Sigmoid colon (tissue), 7 donors: ENCODE measurements around the gene TNPO2. TPM values are rescaled to one million over a fixed set of nuclear protein-coding genes. Genes with fewer than 3 reads are reported as not detected.
A peak's percentile ranks its signal among the peaks of the same experiment; 100 is the strongest.

Experiments used
- DNase-seq: peaks from one replicate; pipeline ENCODE4 v3.0.0-alpha.2; 2019
- H3K27ac ChIP-seq, 4 donors: fragments of 200-600 bp; sonication (generic); one replicate each; pipeline ENCODE4 v1.5.1; 2016 to 2019; ENCODE audit warnings: mild to moderate bottlenecking in 1 of 4
- H3K27me3 ChIP-seq, 3 donors: fragments of 200-600 bp; sonication (generic); one replicate each; pipeline ENCODE4 v1.5.1; 2019; ENCODE audit warnings: mild to moderate bottlenecking in 1 of 3
- H3K36me3 ChIP-seq, 4 donors: fragments of 200-600 bp; sonication (generic); one replicate each; pipeline ENCODE4 v1.5.1; 2016 to 2019
- H3K4me1 ChIP-seq, 4 donors: fragments of 200-600 bp; sonication (generic); one replicate each; pipeline ENCODE4 v1.5.1; 2017 to 2019
- H3K4me3 ChIP-seq, 4 donors: fragments of 200-600 bp; sonication (generic); one replicate each; pipeline ENCODE4 v1.5.1; 2017 to 2019; ENCODE audit warnings: mild to moderate bottlenecking in 2 of 4, moderate library complexity in 1 of 4
- H3K9me3 ChIP-seq, 4 donors: fragments of 200-600 bp in 3 of 4; sonication (generic) in 3 of 4; one replicate each; pipeline versions ENCODE4 v1.5.1 to v1.6.1; 2013 to 2019
- CTCF ChIP-seq, 4 experiments: fragments of 450-650 bp in 3 of 4; fragments of 200-600 bp in 1 of 4; IDR thresholded peaks; one replicate each; pipeline ENCODE4 v1.5.1; 2016 to 2019; ENCODE audit warnings: antibody characterized with exemption in 4 of 4, mild to moderate bottlenecking in 3 of 4, moderate library complexity in 2 of 4
- EP300 ChIP-seq, 4 donors: sonication (generic); formaldehyde crosslinking; IDR thresholded peaks; one replicate each; pipeline ENCODE4 v1.6.1; 2017; ENCODE audit warnings: antibody characterized with exemption in 4 of 4
- POLR2A ChIP-seq, 2 donors: fragments of 450-650 bp; IDR thresholded peaks; one replicate each; pipeline ENCODE4 v1.6.1; 2016; ENCODE audit warnings: antibody characterized with exemption in 2 of 2, mild to moderate bottlenecking in 2 of 2, moderate library complexity in 2 of 2
- POLR2AphosphoS5 ChIP-seq, 4 donors: sonication (generic); formaldehyde crosslinking; IDR thresholded peaks; one replicate each; pipeline ENCODE4 v1.6.1; 2017; ENCODE audit warnings: antibody characterized with exemption in 4 of 4
- WGBS, 2 donors: extraction: QIAGEN DNeasy Blood & Tissue Kit; methylation state at CpG; one replicate each; pipeline ENCODE4 v1.1.7; 2013; 5-methylcytosine and 5-hydroxymethylcytosine counted together
- intact Hi-C: fragments of 100-400 bp; cut with DNase I; formaldehyde crosslinking; loops from one replicate; pipeline ENCODE4 v1.15.1; 2023
- polyA plus RNA-seq, 3 donors: library from polyadenylated mRNA; stranded (reverse); fragments of 200-250 nt; gene quantifications; one replicate each; pipeline ENCODE4 v1.2.3, GENCODE V29; 2013
- total RNA-seq, 4 donors: library from RNA; depleted of rRNA; stranded (reverse); fragments of >200 nt; gene quantifications; one replicate each; pipeline ENCODE4 v1.1.0, GENCODE V29; 2016
- donor health status: healthy with polysubstance abuse.
- donor health status: Bipolar disorder and iron deficiency.
- donor health status: healthy.

TNPO2 gene
- total and polyA plus RNA-seq, 7 donors, result 9.5 to 92.2 (median 54.2) TPM

GRCh38 chr19:12667731-12668302, 55.9 kb downstream of the TNPO2 start:
- DNase-seq, result no peak
- 62 to 85% methylated on average over 4 of the region's 4 CpGs for WGBS, 2 donors
- peaks cover 0 to 47% (median 43%) of the 10 kb centered on the region in 4 donors for H3K4me1 ChIP-seq
- no peaks in the 10 kb centered on the region for H3K27me3 ChIP-seq
- intact Hi-C loops, result loop anchor here (5.0 kb wide), 1 partner anchor 56 kb away; the partner anchor contains the start of genes ZNF490 and ZNF791
- peak overlapping the region in 2 of 4 donors; percentile 91 to 92 for H3K27ac ChIP-seq
- peak overlapping the region in 1 of 4 donors; percentile 86 for H3K4me3 ChIP-seq
- peaks cover 4 to 42% (median 10%) of the 10 kb centered on the region in 4 donors for H3K36me3 ChIP-seq
- no peaks in the 10 kb centered on the region for H3K9me3 ChIP-seq
- TF ChIP-seq CTCF (IDR thresholded peaks at IDR 0.05) (no peak), POLR2A (IDR thresholded peaks at IDR 0.05) (no peak), POLR2AphosphoS5 (IDR thresholded peaks at IDR 0.05) (no peak), EP300 (IDR thresholded peaks at IDR 0.05) (no peak)

- H3K9me3 ChIP-seq, result no peaks in the 10 kb centered on the region
- WGBS, 2 donors, result 1% methylated on average over 46 of the region's 46 CpGs
- intact Hi-C loops, result loop anchor here (5.0 kb wide), 1 partner anchor 54 kb away; the partner anchor contains the start of genes ZNF490 and ZNF791
- peaks cover 5 to 45% (median 11%) of the 10 kb centered on the region in 4 donors for H3K36me3 ChIP-seq
- no peaks in the 10 kb centered on the region for H3K27me3 ChIP-seq
- TF ChIP-seq POLR2AphosphoS5 (IDR thresholded peaks at IDR 0.05), result peak in 3 of 4 donors; percentile 31 to 60 (median 54)
- TF ChIP-seq POLR2A (IDR thresholded peaks at IDR 0.05), result peak in 1 of 2 donors; percentile 17
- no peak for TF ChIP-seq EP300 (IDR thresholded peaks at IDR 0.05)
- TF ChIP-seq CTCF (IDR thresholded peaks at IDR 0.05), result no peak
- H3K27ac ChIP-seq, result peak within 1 kb of the TSS; percentile 73 to 82 (median 78)
- peaks cover 0 to 47% (median 43%) of the 10 kb centered on the region in 4 donors for H3K4me1 ChIP-seq
- peak within 1 kb of the TSS; percentile 62 to 79 (median 76) for H3K4me3 ChIP-seq
- DNase-seq, result peak; percentile 83
Observed at GRCh38 chr19:12666265-12667048, 57.3 kb downstream of the TNPO2 start, which contains the start of the genes MAN2B1 and WDR83. Gene MAN2B1 (minus strand): TSS chr19:12666742. CDS start chr19:12666701, 41 bp downstream. Gene WDR83 (plus strand): TSS chr19:12666807. CDS start chr19:12669791, 2,984 bp downstream.

GRCh38 chr19:12665671-12666264, 58.0 kb downstream of the TNPO2 start:
- WGBS, 2 donors, result 45 to 50% methylated on average over 12 of the region's 12 CpGs
- no peaks in the 10 kb centered on the region for H3K27me3 ChIP-seq
- H3K4me3 ChIP-seq, result peak overlapping the region; percentile 62 to 79 (median 76)
- H3K9me3 ChIP-seq, result no peaks in the 10 kb centered on the region
- DNase-seq, result no peak
- peaks cover 0 to 44% (median 40%) of the 10 kb centered on the region in 4 donors for H3K4me1 ChIP-seq
- H3K36me3 ChIP-seq, result peaks cover 8 to 52% (median 14%) of the 10 kb centered on the region in 4 donors
- intact Hi-C loops, result loop anchor here (5.0 kb wide), 1 partner anchor 53 kb away; the partner anchor contains the start of genes ZNF490 and ZNF791
- peak overlapping the region; percentile 73 to 82 (median 78) for H3K27ac ChIP-seq
- TF ChIP-seq POLR2A (IDR thresholded peaks at IDR 0.05), result no peak
- no peak for TF ChIP-seq POLR2AphosphoS5 (IDR thresholded peaks at IDR 0.05)
- TF ChIP-seq EP300 (IDR thresholded peaks at IDR 0.05), result no peak
- TF ChIP-seq CTCF (IDR thresholded peaks at IDR 0.05), result no peak

- no peak for DNase-seq
- Histone ChIP-seq H3K27me3 (no peaks in the 10 kb centered on the region), H3K4me1 (peaks cover 0 to 39% (median 35%) of the 10 kb centered on the region in 4 donors), H3K36me3 (peaks cover 8 to 58% (median 14%) of the 10 kb centered on the region in 4 donors), H3K4me3 (peak overlapping the region in 3 of 4 donors; percentile 62 to 79 (median 75)), H3K27ac (no peak overlapping the region), H3K9me3 (no peaks in the 10 kb centered on the region)
- TF ChIP-seq POLR2A (IDR thresholded peaks at IDR 0.05) (no peak), POLR2AphosphoS5 (IDR thresholded peaks at IDR 0.05) (no peak)
- WGBS, 2 donors, result 53 to 83% methylated on average over 10 of the region's 10 CpGs
- intact Hi-C loops, result loop anchor here (5.0 kb wide), 1 partner anchor 53 kb away; the partner anchor contains the start of genes ZNF490 and ZNF791
Observed at GRCh38 chr19:12665281-12665573, 58.5 kb downstream of the TNPO2 start.
